Measurements from ENCODE around the gene PFDN2. TPM values are rescaled to one million over a fixed set of nuclear protein-coding genes. Genes with fewer than 3 reads are reported as not detected.

PFDN2 gene, protein sequence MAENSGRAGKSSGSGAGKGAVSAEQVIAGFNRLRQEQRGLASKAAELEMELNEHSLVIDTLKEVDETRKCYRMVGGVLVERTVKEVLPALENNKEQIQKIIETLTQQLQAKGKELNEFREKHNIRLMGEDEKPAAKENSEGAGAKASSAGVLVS
- 100 to 1,000 TPM in 1 of 2 donors, 10 to 100 TPM in 1; 92.6 to 122 TPM for total RNA-seq

DNA sequence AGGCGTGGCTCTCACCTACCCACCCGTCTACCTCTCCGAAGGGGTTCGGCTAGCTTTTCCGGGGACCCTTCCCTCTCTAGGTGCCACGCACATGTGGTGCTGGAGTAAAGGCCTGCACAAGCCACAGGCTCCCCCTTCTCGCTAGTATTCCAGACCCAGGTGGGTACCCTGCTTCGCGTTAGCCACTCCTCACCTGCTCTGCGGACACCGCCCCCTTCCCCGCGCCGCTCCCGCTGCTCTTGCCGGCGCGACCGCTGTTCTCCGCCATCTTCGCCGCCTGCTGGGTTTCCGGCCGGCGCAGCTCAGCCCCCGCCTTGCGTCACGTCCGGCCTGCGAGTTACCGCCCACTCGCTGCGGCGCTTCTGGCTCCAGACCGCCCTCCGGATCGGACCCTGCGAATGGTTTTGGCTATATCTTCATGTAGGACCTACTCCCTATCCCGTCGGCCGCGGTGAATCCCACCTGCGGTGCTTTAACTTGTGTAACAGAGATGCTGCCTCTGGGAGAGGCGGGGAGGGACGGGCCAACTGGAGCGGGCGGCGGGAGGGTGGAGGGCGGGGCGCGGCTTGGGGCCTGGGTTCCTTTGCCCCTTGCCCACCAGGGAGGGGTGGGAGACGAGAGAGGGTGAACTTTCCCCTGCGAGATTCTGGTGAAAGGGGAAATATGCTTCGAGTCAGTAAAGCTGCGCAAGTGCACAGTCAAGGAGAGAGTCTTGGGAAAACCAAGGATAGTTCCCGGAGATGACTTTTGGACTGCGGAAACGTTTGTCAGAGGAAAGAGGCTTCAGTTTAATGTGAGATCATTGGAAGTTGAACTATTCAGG, at the start of gene PFDN2, which contains the start of gene NIT1:
Gene PFDN2 (minus strand): TSS at position 279 of the 823 bp plus-strand sequence. CDS start 11 bp downstream, at position 268.
Gene NIT1 (plus strand): TSS at position 347 of the 823 bp plus-strand sequence. CDS start 72 bp downstream, at position 419.
- Mint-ChIP-seq H3K4me3 (peak within 1 kb of the TSS; percentile 97), H3K9me3 (no peaks in the 10 kb centered on the region), H3K36me3 (peaks cover 26% of the 10 kb centered on the region), H3K4me1 (ENCODE audit: low read depth in 2 of 2) (peaks cover 53 to 56% of the 10 kb centered on the region in 2 donors), H3K27me3 (no peaks in the 10 kb centered on the region), H3K27ac (peak within 1 kb of the TSS; percentile 89 to 90)
- ATAC-seq (peak; percentile 91 to 94), DNase-seq (ENCODE audit: low spot score) (peak; percentile 90)

DNA sequence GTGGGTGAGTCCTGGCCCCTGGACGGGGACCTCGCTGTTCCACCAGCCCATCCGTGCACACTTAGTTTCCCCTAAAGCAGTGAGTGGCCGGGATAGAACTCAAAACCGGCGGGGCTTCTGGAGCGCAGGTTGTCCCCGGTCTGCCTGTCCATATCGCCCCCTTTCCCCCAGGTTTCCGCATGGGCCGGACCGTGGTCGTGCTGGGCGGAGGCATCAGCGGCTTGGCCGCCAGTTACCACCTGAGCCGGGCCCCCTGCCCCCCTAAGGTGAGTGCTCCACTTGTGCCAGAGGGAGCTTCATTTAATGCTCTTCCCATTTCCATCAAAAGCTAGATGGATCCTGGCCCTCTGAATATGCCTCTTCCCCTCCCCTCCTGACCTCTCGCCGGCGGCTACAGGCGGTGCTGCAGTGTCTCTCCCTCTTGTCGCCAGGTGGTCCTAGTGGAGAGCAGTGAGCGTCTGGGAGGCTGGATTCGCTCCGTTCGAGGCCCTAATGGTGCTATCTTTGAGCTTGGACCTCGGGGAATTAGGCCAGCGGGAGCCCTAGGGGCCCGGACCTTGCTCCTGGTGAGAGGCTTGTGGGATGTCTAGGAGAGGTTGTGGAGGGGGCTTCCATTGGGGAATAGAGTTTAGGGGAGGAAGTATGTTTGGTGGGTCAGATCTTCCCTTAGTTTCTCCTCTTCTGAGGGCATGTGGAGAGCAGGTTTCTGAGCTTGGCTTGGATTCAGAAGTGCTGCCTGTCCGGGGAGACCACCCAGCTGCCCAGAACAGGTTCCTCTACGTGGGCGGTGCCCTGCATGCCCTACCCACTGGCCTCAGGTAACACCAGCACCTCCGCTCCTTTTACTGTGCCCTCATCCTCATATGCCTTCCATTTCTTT, 49.1 kb upstream of the PFDN2 start:
- ATAC-seq (peak; percentile 0), DNase-seq (ENCODE audit: low spot score) (no peak)
- Mint-ChIP-seq H3K4me3 (peak overlapping the region; percentile 92), H3K27me3 (no peaks in the 10 kb centered on the region), H3K9me3 (no peaks in the 10 kb centered on the region), H3K27ac (peak overlapping the region; percentile 92), H3K4me1 (ENCODE audit: low read depth in 2 of 2) (peaks cover 45 to 47% of the 10 kb centered on the region in 2 donors), H3K36me3 (peaks cover 11% of the 10 kb centered on the region)

DNA sequence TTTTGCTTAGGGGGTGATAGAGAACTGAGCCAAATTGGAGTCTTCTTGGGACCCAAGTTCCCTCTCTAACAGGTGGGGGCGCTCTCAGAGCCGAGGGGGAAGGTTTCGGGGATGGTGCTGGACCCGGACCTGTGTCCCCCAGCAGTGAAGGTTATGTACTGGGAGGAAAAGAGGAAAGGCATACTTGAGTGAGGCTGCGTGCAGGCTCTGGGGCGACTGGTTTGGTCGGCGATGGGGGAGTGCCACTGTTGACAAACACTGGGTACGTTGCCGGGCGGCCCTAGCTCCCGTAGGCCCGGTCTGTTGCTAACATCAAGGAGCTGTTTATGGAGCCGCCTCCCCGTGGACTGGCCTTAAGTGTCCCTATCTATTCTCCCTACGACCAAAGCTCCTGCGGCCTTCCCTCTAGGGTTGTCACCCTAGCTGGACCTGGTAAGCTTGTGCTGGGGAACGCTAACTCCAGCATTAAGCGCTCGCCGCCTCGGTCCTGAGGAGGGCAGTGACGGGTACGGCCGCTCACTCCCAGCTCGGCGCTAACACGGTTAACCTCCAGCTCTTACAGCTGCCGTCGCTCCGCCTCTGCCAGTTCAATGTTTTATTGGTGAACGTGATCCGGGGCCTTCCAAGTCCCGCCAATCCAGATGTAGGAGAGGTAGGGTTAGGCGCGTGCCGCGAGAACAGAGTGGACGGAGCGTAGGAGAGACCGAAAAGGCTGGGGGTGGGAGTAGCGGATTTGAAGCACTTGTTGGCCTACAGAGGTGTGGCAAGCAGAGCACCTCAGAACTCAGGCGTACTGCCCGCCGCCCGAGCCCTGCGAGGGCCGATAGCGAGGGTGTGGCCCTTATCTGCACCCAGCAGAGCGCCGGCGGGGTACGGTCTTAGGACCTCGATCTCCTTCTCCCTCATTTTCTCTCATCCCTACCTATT, 48.2 kb upstream of the PFDN2 start, which contains the start of gene PPOX:
Gene PPOX (plus strand): TSS at position 685 of the 927 bp plus-strand sequence. CDS start 422 bp downstream, outside the sequence.
- H3K4me3 Mint-ChIP-seq, result peak within 1 kb of the TSS; percentile 92
- peaks cover 8% of the 10 kb centered on the region for H3K36me3 Mint-ChIP-seq
- H3K9me3 Mint-ChIP-seq, result no peaks in the 10 kb centered on the region
- no peaks in the 10 kb centered on the region for H3K27me3 Mint-ChIP-seq
- peak within 1 kb of the TSS; percentile 92 for H3K27ac Mint-ChIP-seq
- ATAC-seq (peak; percentile 97 to 98), DNase-seq (ENCODE audit: low spot score) (peak; percentile 98)
- H3K4me1 Mint-ChIP-seq (ENCODE audit: low read depth in 2 of 2), result peaks cover 44 to 53% of the 10 kb centered on the region in 2 donors

DNA sequence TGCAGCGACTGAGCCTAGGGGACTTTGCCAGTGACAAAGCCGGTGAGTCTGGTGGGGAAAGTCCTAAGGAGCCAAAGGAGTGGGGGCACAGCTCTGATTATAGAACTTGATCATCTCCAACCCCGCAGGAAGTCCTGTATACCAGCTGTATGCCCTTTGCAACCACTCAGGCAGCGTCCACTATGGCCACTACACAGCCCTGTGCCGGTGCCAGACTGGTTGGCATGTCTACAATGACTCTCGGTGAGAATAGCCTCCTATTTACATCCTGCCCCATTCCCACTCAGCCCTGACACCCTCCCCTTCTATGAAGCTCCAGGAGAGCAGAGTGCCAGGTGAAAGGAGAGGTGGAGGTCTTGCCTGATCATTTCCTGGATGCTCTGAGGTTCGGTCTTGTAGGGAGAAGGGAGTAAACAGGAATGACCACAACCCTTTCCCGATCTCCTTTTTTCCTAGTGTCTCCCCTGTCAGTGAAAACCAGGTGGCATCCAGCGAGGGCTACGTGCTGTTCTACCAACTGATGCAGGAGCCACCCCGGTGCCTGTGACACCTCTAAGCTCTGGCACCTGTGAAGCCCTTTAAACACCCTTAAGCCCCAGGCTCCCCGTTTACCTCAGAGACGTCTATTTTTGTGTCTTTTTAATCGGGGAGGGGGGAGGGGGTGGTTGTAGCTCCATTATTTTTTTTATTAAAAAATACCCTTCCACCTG, 47.2 kb upstream of the PFDN2 start:
- no peaks in the 10 kb centered on the region for H3K27me3 Mint-ChIP-seq
- peak overlapping the region; percentile 92 for H3K4me3 Mint-ChIP-seq
- peaks cover 5% of the 10 kb centered on the region for H3K36me3 Mint-ChIP-seq
- ATAC-seq (no peak), DNase-seq (ENCODE audit: low spot score) (no peak)
- H3K4me1 Mint-ChIP-seq (ENCODE audit: low read depth in 2 of 2), result peaks cover 47 to 52% of the 10 kb centered on the region in 2 donors
- peak overlapping the region; percentile 92 for H3K27ac Mint-ChIP-seq
- H3K9me3 Mint-ChIP-seq, result no peaks in the 10 kb centered on the region

DNA sequence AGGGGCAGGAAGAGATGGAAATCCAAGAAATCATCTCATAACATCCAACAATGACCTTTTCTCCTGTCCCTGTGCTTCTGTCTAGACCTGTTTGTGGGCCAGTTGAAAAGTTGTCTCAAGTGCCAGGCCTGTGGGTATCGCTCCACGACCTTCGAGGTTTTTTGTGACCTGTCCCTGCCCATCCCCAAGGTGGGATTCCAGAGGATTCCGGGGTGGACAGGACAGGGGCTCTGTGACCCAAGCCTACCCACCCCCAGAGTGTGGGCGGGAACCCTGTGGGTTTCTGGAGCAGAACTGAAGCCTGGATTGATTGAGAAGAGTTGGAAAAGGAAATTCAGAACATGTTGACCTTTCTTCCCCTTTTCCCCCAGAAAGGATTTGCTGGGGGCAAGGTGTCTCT, 46.0 kb upstream of the PFDN2 start:
- Mint-ChIP-seq H3K36me3 (peaks cover 5% of the 10 kb centered on the region), H3K4me3 (peak overlapping the region; percentile 25), H3K27me3 (no peaks in the 10 kb centered on the region), H3K9me3 (no peaks in the 10 kb centered on the region), H3K27ac (peak overlapping the region; percentile 92), H3K4me1 (ENCODE audit: low read depth in 2 of 2) (peaks cover 47 to 52% of the 10 kb centered on the region in 2 donors)
- DNase-seq (ENCODE audit: low spot score) (no peak), ATAC-seq (no peak)

DNA sequence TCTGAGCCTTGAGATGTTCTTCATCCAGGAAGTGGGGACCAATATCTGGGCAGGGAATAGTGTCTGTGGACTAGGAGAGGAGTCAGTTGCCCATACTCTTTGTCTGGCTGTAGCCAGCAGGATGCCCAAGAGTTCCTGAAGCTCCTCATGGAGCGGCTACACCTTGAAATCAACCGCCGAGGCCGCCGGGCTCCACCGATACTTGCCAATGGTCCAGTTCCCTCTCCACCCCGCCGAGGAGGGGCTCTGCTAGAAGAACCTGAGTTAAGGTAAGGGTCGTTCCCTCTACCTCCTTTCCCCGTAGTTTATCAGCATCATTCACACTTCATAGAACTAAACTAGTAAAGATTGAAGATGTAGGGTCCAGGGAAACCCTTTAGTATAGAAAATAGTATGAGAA, 45.0 kb upstream of the PFDN2 start:
- no peak overlapping the region for H3K4me3 Mint-ChIP-seq
- DNase-seq (ENCODE audit: low spot score) (no peak), ATAC-seq (no peak)
- peaks cover 10% of the 10 kb centered on the region for H3K36me3 Mint-ChIP-seq
- H3K4me1 Mint-ChIP-seq (ENCODE audit: low read depth in 2 of 2), result peaks cover 47 to 51% of the 10 kb centered on the region in 2 donors
- no peaks in the 10 kb centered on the region for H3K9me3 Mint-ChIP-seq
- H3K27me3 Mint-ChIP-seq, result no peaks in the 10 kb centered on the region
- peak overlapping the region; percentile 9 to 92 for H3K27ac Mint-ChIP-seq

DNA sequence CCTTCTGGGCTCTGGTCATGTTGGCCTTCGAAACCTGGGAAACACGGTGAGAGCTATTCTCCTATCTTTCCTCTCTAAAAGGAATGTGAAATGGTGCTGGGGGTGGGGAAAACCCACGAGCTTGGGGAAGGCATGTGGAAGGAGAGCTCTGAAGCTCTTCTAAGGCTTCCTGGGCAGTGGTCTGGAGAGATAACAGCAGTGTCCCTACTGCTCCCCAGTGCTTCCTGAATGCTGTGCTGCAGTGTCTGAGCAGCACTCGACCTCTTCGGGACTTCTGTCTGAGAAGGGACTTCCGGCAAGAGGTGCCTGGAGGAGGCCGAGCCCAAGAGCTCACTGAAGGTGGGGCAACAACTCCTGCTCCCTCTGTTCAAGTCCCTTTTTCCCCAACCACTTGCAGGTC, 44.2 kb upstream of the PFDN2 start:
- H3K27ac Mint-ChIP-seq, result peak overlapping the region in 1 of 2 donors; percentile 29
- peaks cover 16% of the 10 kb centered on the region for H3K36me3 Mint-ChIP-seq
- no peaks in the 10 kb centered on the region for H3K27me3 Mint-ChIP-seq
- no peak for DNase-seq (ENCODE audit: low spot score)
- ATAC-seq, result no peak
- H3K9me3 Mint-ChIP-seq, result no peaks in the 10 kb centered on the region
- H3K4me1 Mint-ChIP-seq (ENCODE audit: low read depth in 2 of 2), result peaks cover 48 to 49% of the 10 kb centered on the region in 2 donors
- no peak overlapping the region for H3K4me3 Mint-ChIP-seq

DNA sequence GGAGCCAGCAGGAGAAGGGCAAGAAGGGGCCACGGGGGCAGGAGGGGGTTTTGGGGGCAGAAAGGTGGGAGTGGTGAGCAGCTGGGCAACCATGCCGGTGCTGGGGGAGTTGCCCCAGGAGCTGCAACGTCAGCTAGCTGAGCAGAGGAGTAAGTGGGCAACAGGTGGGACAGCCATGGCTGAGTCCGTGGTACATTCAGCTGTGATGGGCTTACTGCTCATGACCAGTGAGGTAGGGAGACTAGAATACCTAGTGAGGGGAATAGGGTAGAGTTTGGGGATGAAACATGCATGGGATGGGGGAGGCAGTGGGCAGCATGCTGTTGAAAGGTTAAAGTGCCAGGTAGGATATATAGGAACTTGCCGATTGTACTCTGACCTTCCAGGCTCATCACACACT, 43.8 kb upstream of the PFDN2 start:
- Mint-ChIP-seq H3K27me3 (no peaks in the 10 kb centered on the region), H3K9me3 (no peaks in the 10 kb centered on the region), H3K4me3 (peak overlapping the region; percentile 84), H3K4me1 (ENCODE audit: low read depth in 2 of 2) (peaks cover 47 to 48% of the 10 kb centered on the region in 2 donors), H3K27ac (peak overlapping the region in 1 of 2 donors; percentile 29), H3K36me3 (peaks cover 19% of the 10 kb centered on the region)
- DNase-seq (ENCODE audit: low spot score), result no peak
- no peak for ATAC-seq

DNA sequence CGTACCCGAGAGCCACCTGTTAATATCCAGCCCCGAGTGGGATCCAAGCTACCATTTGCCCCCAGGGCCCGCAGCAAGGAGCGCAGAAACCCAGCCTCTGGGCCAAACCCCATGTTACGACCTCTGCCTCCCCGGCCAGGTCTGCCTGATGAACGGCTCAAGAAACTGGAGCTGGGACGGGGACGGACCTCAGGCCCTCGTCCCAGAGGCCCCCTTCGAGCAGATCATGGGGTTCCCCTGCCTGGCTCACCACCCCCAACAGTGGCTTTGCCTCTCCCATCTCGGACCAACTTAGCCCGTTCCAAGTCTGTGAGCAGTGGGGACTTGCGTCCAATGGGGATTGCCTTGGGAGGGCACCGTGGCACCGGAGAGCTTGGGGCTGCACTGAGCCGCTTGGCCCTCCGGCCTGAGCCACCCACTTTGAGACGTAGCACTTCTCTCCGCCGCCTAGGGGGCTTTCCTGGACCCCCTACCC, 42.9 kb upstream of the PFDN2 start:
- no peak for ATAC-seq
- DNase-seq (ENCODE audit: low spot score), result no peak
- Mint-ChIP-seq H3K27me3 (no peaks in the 10 kb centered on the region), H3K4me1 (ENCODE audit: low read depth in 2 of 2) (peaks cover 42 to 43% of the 10 kb centered on the region in 2 donors), H3K27ac (peak overlapping the region; percentile 13 to 69), H3K4me3 (peak overlapping the region; percentile 84), H3K9me3 (no peaks in the 10 kb centered on the region), H3K36me3 (peaks cover 20% of the 10 kb centered on the region)

DNA sequence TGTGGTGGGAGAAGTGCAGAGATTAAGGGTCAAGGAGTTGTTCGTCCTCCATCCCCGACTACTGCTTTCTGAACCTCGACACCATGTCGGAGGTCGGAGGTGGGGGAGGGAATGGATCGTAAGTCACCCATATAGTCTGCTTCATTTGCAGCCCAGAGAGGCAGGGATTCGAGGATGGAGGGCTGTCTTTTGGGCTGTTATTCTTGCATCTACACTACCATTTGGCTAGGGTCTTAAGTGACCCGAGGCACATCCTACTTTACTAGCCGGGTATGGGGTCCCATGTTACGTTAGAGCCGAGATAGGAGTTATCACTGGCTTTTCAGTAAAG, 42.0 kb upstream of the PFDN2 start:
- Mint-ChIP-seq H3K4me3 (peak overlapping the region; percentile 84), H3K4me1 (ENCODE audit: low read depth in 2 of 2) (peaks cover 42 to 46% of the 10 kb centered on the region in 2 donors), H3K27ac (peak overlapping the region; percentile 69 to 70), H3K27me3 (no peaks in the 10 kb centered on the region), H3K36me3 (peaks cover 28% of the 10 kb centered on the region), H3K9me3 (no peaks in the 10 kb centered on the region)
- no peak for ATAC-seq
- no peak for DNase-seq (ENCODE audit: low spot score)

DNA sequence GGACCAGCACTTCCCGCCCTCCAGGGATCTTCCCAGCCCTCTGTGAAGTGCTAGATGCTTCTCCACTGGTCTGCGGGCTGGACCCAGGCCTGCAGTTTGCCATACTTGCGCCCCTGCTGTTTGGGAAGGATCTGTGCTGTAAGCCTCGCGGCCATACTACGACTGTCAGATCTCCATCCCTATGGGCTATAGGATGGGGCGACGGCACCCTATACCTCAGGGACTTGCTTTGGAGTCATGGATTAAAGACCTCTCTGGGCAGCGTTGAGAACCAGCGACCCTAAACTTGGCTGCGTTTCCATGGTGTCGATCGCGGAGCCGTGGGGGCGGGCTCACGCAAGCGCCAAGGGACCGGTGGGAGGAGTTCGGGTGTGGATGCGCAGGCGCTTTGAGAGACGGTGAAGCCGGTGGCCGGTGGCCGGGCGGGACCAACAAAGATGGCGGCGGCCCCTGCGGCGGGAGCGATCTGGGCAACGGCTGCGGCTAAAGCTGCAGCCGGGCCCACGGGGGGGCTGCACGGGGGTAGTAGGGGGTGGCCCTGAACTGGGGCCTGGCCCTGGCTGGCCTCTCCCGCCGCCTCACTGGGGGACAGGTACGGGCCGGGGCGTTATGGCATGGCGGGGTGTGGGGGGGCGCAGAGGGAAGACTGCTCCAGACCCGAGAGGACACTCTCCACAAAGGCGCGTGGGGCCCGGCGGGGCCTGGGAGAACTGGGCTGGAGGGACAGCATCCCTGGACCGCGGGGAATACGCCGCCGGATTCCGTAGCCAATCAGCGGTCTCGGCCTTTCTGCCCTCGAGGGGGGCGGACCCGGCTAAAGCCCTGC, 41.5 kb upstream of the PFDN2 start, which contains the start of gene USP21:
Gene USP21 (plus strand): TSS at position 414 of the 826 bp plus-strand sequence. CDS start 1,141 bp downstream, outside the sequence.
- DNase-seq (ENCODE audit: low spot score), result peak; percentile 93
- H3K27me3 Mint-ChIP-seq, result no peaks in the 10 kb centered on the region
- H3K36me3 Mint-ChIP-seq, result peaks cover 31% of the 10 kb centered on the region
- peak within 1 kb of the TSS; percentile 69 to 70 for H3K27ac Mint-ChIP-seq
- H3K4me1 Mint-ChIP-seq (ENCODE audit: low read depth in 2 of 2), result peaks cover 43 to 49% of the 10 kb centered on the region in 2 donors
- no peaks in the 10 kb centered on the region for H3K9me3 Mint-ChIP-seq
- peak within 1 kb of the TSS; percentile 84 for H3K4me3 Mint-ChIP-seq
- ATAC-seq, result peak; percentile 96 to 97
